ENCODE measurements around the gene ZBTB40. TPM values are rescaled to one million over a fixed set of nuclear protein-coding genes. Genes with fewer than 3 reads are reported as not detected.

The ZBTB40 gene
- total RNA-seq, 4 donors from 2014 or later = 12.2 to 19.6 (median 15.4) TPM

GRCh38 chr1:22566161-22566560 lies 114.5 kb downstream of the ZBTB40 start:
- TF ChIP-seq, protein P1, sequence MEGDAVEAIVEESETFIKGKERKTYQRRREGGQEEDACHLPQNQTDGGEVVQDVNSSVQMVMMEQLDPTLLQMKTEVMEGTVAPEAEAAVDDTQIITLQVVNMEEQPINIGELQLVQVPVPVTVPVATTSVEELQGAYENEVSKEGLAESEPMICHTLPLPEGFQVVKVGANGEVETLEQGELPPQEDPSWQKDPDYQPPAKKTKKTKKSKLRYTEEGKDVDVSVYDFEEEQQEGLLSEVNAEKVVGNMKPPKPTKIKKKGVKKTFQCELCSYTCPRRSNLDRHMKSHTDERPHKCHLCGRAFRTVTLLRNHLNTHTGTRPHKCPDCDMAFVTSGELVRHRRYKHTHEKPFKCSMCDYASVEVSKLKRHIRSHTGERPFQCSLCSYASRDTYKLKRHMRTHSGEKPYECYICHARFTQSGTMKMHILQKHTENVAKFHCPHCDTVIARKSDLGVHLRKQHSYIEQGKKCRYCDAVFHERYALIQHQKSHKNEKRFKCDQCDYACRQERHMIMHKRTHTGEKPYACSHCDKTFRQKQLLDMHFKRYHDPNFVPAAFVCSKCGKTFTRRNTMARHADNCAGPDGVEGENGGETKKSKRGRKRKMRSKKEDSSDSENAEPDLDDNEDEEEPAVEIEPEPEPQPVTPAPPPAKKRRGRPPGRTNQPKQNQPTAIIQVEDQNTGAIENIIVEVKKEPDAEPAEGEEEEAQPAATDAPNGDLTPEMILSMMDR (IDR thresholded peaks at IDR 0.05; ENCODE audit: low read depth) = no peak

DNA sequence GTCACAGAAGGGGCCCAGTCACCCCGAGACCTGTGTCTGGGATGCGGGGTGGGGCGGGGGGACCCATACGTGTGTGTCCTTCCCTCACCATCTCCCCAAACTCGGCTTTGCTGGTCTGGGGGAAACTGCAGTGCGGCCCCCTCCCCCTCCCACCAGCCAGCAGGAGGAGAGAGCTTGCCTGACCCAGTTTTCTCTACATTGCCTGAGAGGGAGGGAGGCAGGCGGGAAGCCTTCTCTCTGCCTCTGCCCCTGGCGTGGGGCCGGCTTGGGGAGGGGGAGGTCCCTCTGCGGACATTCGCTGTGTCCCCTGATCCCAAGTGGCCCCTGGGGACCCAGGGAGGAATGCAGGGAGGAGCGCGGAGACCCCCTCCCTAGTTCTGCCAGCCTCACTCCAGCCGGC lies 115.5 kb downstream of the ZBTB40 start:
- TF ChIP-seq, protein P1 (IDR thresholded peaks at IDR 0.05; ENCODE audit: low read depth) = no peak

DNA sequence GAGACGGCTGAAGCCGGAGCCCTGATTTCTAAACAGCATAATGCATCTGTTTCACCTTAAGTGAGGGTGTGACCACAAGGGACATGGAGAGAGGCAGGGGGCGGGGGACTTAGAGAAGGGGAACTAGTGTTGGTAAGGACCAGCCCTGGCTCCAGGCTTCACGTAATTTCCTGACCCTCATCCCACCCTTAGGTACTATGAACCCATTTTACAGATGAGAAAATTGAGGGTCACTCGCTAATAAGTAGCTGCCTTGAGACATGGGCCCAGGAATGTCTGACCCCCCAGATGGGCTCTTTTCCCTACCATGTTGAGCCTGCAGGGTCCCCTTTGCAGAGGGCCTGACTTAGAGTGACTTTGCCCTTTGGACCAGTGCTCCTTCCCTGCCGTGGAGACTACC lies 116.3 kb downstream of the ZBTB40 start:
- TF ChIP-seq, protein P1 (IDR thresholded peaks at IDR 0.05; ENCODE audit: low read depth) = no peak

DNA sequence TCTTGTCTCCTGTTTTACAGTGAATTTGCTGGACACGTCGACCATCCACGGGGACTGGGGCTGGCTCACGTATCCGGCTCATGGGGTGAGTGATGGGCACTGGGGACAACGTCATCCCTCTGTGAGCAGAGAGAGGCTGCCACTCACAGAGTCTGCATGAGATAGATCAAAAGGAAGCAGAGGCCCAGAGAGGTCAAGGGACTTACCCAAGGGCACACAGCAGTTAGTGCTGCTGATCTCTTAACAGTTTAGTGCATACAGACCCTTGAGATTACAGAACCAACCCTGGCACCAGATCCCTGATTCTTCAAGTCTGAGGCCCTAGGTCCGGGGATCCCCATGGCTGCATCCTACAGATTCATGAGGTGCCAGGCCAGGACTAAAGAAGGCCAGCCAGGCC lies 117.6 kb downstream of the ZBTB40 start:
- TF ChIP-seq, protein P1 (IDR thresholded peaks at IDR 0.05; ENCODE audit: low read depth) = no peak

DNA sequence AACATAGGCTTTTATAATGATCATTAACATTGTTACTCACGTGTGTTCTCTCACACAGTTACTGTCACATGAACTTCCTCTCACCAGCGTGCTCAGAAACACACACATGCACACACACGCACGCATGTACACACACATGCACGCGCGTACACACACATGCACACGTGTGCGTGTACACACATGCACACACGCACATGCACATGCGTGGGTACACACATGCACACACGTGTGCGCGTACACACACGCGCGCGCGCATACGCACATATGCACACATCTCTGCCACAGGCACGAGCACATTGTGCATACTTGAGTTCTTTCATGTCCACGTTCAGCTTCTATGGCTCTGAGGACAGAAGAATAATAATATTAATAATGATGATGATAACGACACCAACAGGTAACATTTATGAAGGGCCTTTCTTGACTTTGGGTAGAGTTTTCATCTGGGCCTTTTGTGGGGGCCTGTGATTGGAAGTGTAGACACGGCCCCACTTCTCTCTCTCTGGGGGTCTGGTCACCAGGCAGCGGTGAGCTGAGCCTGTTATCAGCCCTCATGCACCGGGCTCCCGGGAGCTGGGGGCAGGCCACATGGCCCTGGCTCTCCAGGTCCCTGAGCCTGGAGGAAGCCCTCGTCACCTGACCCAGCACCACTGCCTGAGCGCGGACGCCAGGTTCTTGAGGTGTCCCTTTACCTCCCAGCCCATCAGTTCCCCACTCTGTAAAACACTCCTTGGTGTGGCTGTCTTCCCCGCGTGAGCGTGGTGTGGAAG lies 118.7 kb downstream of the ZBTB40 start:
- TF ChIP-seq, protein P1 (IDR thresholded peaks at IDR 0.05; ENCODE audit: low read depth) = no peak

GRCh38 chr1:22572818-22573217 lies 121.2 kb downstream of the ZBTB40 start:
- TF ChIP-seq, protein P1 (IDR thresholded peaks at IDR 0.05; ENCODE audit: low read depth) = no peak

DNA sequence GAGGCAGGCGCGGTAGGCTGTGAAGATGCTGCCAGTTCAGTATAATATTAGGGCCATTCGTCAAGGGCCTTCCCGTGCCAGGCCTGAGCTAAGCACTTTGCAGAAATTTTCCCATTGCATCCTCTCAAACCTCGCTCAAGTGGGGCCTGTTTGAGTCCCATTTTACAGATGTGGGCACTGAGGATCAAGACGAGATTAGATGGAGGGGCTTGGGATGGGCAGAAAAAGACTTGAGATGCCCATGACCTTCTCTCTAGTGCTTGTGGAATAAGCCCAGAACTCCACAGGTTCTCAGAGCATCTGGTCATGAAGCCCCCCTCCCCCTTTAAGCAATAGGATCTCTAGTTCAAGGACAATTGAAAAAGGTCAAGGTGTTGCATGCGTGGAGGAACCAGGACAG lies 121.6 kb downstream of the ZBTB40 start:
- TF ChIP-seq, protein P1 (IDR thresholded peaks at IDR 0.05; ENCODE audit: low read depth) = no peak

Data from subcutaneous adipose tissue (tissue), 4 donors.